Adrenal gland (tissue), 12 donors: ENCODE results near the gene VSIG10L. TPM values are rescaled to one million over a fixed set of nuclear protein-coding genes. Genes with fewer than 3 reads are reported as not detected.
A peak's percentile ranks its signal among the peaks of the same experiment; 100 is the strongest.

ENCODE experiments used
- DNase-seq, 7 donors: peaks; one replicate each; pipeline ENCODE4 v3.0.0-alpha.2; 2019 to 2020
- H3K27ac ChIP-seq, 5 donors: fragments of 200-600 bp; sonication (generic) in 4 of 5; 1 replicate in 3 of 5; 2 replicates in 2 of 5; pipeline versions ENCODE4 v1.5.1 to v1.8.0; 2016 to 2020; ENCODE audit warnings: mild to moderate bottlenecking in 1 of 5
- H3K27me3 ChIP-seq: fragments of 200-600 bp; 2 replicates; pipeline ENCODE4 v1.8.0; 2021
- H3K36me3 ChIP-seq, 2 donors: fragments of 200-600 bp; replicated peaks in 1 of 2; 1 replicate in 1 of 2; 2 replicates in 1 of 2; pipeline versions ENCODE4 v1.5.1 to v1.8.0; 2018 to 2022
- H3K4me1 ChIP-seq, 2 donors: fragments of 200-600 bp; replicated peaks in 1 of 2; 1 replicate in 1 of 2; 2 replicates in 1 of 2; pipeline versions ENCODE4 v1.5.1 to v1.8.0; 2018 to 2021
- H3K4me3 ChIP-seq, 4 donors: fragments of 200-600 bp; sonication (generic) in 3 of 4; one replicate each; pipeline ENCODE4 v1.5.1; 2016 to 2018
- H3K9me3 ChIP-seq, 3 donors: fragments of 200-600 bp; sonication (generic) in 1 of 3; replicated peaks in 1 of 3; 1 replicate in 2 of 3; 2 replicates in 1 of 3; pipeline versions ENCODE4 v1.5.1 to v1.8.0; 2016 to 2021
- POLR2A ChIP-seq, 2 donors: fragments of 450-650 bp; IDR thresholded peaks; one replicate each; pipeline ENCODE4 v1.6.1; 2017; ENCODE audit warnings: antibody characterized with exemption in 2 of 2, mild to moderate bottlenecking in 2 of 2, moderate library complexity in 1 of 2
- WGBS, 4 donors: extraction: QIAGEN DNeasy Blood & Tissue Kit in 2 of 4; methylation state at CpG; one replicate each; pipeline versions ENCODE4 v1.1.5 to v1.1.7; 2013 to 2017; 5-methylcytosine and 5-hydroxymethylcytosine counted together
- intact Hi-C, 2 donors: fragments of 100-400 bp; cut with DNase I; formaldehyde crosslinking; loops; one replicate each; pipeline versions ENCODE4 v1.14.1 to v1.15.0; 2022 to 2023
- polyA plus RNA-seq, 3 donors: library from polyadenylated mRNA; stranded (reverse); fragments of 200-250 nt in 2 of 3; fragments of 350-450 nt in 1 of 3; fragmentation: Illumina TruSeq in 1 of 3; extraction: RNeasy Lipid Tissue Mini Kit (QIAGEN cat#74804) in 1 of 3; gene quantifications; one replicate each; pipeline ENCODE4 v1.2.3, GENCODE V29; 2013 to 2014
- total RNA-seq, 9 donors: library from RNA; depleted of rRNA in 4 of 9; stranded (reverse); fragments of >200 nt in 4 of 9; fragments of 120-200 nt in 1 of 9; fragmentation: NEBNext Ultra II Directional in 1 of 9; extraction: Animal tissue kit (Norgen Biotek cat#: 25700) in 1 of 9; gene quantifications; one replicate each; pipeline versions ENCODE4 v1.1.0 to v1.2.4, GENCODE V29; 2013 to 2023
- TF ChIP-seq, protein P1 (sequence below), 6 experiments: fragments of 450-650 bp in 4 of 6; fragments of 200-600 bp in 2 of 6; sonication (generic) in 1 of 6; IDR thresholded peaks; 1 replicate in 5 of 6; 2 replicates in 1 of 6; pipeline versions ENCODE4 v1.5.1 to v1.8.0; 2016 to 2021; ENCODE audit warnings: antibody characterized with exemption in 6 of 6, mild to moderate bottlenecking in 2 of 6, moderate library complexity in 1 of 6
- donor health status: healthy with polysubstance abuse.
- donor health status: Bipolar disorder and iron deficiency.
- donor health status: DM: yes; HTN: yes; CAD: no.
- donor health status: DM: no; HTN: no; CAD: no.
- donor health status: DM: no; HTN: no; CAD: no.
- donor health status: DM: yes; HTN: yes; CAD: no.

The VSIG10L gene
- total and polyA plus RNA-seq, 12 donors, result 1.0 to 6.0 (median 2.7) TPM

- intact Hi-C loops, result no loop called here
- Histone ChIP-seq H3K4me3 (no peak overlapping the region), H3K9me3 (no peaks in the 10 kb centered on the region), H3K27me3 (no peaks in the 10 kb centered on the region), H3K27ac (no peak overlapping the region), H3K4me1 (peaks cover 5 to 8% of the 10 kb centered on the region in 2 donors), H3K36me3 (no peaks in the 10 kb centered on the region)
- DNase-seq, result no peak
- 68 to 88% (median 77%) methylated on average over 4 of the region's 4 CpGs for WGBS, 4 donors
- no peak for TF ChIP-seq POLR2A (IDR thresholded peaks at IDR 0.05)
- TF ChIP-seq, protein P1, sequence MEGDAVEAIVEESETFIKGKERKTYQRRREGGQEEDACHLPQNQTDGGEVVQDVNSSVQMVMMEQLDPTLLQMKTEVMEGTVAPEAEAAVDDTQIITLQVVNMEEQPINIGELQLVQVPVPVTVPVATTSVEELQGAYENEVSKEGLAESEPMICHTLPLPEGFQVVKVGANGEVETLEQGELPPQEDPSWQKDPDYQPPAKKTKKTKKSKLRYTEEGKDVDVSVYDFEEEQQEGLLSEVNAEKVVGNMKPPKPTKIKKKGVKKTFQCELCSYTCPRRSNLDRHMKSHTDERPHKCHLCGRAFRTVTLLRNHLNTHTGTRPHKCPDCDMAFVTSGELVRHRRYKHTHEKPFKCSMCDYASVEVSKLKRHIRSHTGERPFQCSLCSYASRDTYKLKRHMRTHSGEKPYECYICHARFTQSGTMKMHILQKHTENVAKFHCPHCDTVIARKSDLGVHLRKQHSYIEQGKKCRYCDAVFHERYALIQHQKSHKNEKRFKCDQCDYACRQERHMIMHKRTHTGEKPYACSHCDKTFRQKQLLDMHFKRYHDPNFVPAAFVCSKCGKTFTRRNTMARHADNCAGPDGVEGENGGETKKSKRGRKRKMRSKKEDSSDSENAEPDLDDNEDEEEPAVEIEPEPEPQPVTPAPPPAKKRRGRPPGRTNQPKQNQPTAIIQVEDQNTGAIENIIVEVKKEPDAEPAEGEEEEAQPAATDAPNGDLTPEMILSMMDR (IDR thresholded peaks at IDR 0.05), result no peak
These were observed 28.3 kb upstream of the VSIG10L start for GRCh38 chr19:51370230-51370629.

GRCh38 chr19:51368366-51369282 is 26.7 kb upstream of the VSIG10L start, which contains the start of gene CLDND2:
CLDND2 (minus strand) TSS chr19:51369003; CDS start chr19:51368577, 426 bp downstream.
- Histone ChIP-seq H3K36me3 (no peaks in the 10 kb centered on the region), H3K27me3 (no peaks in the 10 kb centered on the region), H3K9me3 (no peaks in the 10 kb centered on the region), H3K4me1 (peaks cover 16 to 24% of the 10 kb centered on the region in 2 donors), H3K4me3 (peak within 1 kb of the TSS; percentile 44 to 78 (median 59)), H3K27ac (peak within 1 kb of the TSS in 4 of 5 donors; percentile 18 to 95 (median 74))
- intact Hi-C loops, result no loop called here
- 52 to 73% (median 60%) methylated on average over 11 to 23 of the region's 23 CpGs for WGBS, 4 donors
- DNase-seq, result no peak
- TF ChIP-seq POLR2A (IDR thresholded peaks at IDR 0.05), result no peak
- TF ChIP-seq, protein P1 (IDR thresholded peaks at IDR 0.05), result no peak

- peaks cover 16 to 31% of the 10 kb centered on the region in 2 donors for H3K4me1 ChIP-seq
- no peaks in the 10 kb centered on the region for H3K36me3 ChIP-seq
- no peaks in the 10 kb centered on the region for H3K27me3 ChIP-seq
- DNase-seq, result peak; percentile 99 to 100 (median 99)
- WGBS, 4 donors, result 0 to 2% (median 1%) methylated on average over 10 to 64 of the region's 64 CpGs
- intact Hi-C loops, result no loop called here
- TF ChIP-seq, protein P1 (IDR thresholded peaks at IDR 0.05), result peak in 1 of 6 experiments; percentile 17
- no peak for TF ChIP-seq POLR2A (IDR thresholded peaks at IDR 0.05)
- H3K4me3 ChIP-seq, result peak overlapping the region; percentile 44 to 78 (median 59)
- peak overlapping the region in 4 of 5 donors; percentile 92 to 97 (median 96) for H3K27ac ChIP-seq
- no peaks in the 10 kb centered on the region for H3K9me3 ChIP-seq
These were observed 25.8 kb upstream of the VSIG10L start for GRCh38 chr19:51367565-51368365.

DNA sequence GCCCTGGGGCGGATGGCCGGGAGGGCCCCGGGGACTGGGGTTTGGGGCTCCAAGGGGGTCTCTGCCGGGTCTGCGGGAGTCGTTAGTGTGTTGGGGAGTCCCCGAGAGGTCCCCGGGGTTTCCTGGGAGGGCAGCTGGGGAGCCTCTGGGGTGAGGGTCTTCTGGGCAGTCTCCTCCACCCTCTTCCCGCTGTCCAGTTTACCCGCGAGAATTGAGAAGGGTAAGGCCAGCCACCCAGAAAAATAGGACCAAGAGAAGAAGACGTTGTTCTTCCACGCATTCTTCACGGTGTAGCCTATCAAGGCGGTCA is 25.3 kb upstream of the VSIG10L start:
- H3K4me1 ChIP-seq, result peaks cover 16 to 37% of the 10 kb centered on the region in 2 donors
- peak overlapping the region; percentile 3 to 78 (median 64) for H3K4me3 ChIP-seq
- no peaks in the 10 kb centered on the region for H3K9me3 ChIP-seq
- no peaks in the 10 kb centered on the region for H3K27me3 ChIP-seq
- no peaks in the 10 kb centered on the region for H3K36me3 ChIP-seq
- no peak for DNase-seq
- H3K27ac ChIP-seq, result peak overlapping the region; percentile 42 to 97 (median 95)
- 0 to 1% (median 0%) methylated on average over 3 to 15 of the region's 15 CpGs for WGBS, 4 donors
- intact Hi-C loops, result no loop called here
- TF ChIP-seq, protein P1 (IDR thresholded peaks at IDR 0.05), result no peak
- peak; percentile 66 to 97 for TF ChIP-seq POLR2A (IDR thresholded peaks at IDR 0.05)
